HG02885 (cell line): Measurements from ENCODE around the gene EEFSEC.

ENCODE experiments used
- ATAC-seq: cut with Tn5 transposase; IDR thresholded peaks from one replicate; pipeline ENCODE4 v1.9.1; 2021; ENCODE audit warnings: mild to moderate bottlenecking; ENCODE audit not compliant: unreplicated experiment, poor library complexity

EEFSEC gene

GRCh38 chr3:128239304-128239703 lies 86.0 kb downstream of the EEFSEC start:
- ATAC-seq: no peak

GRCh38 chr3:128240232-128240631 lies 87.0 kb downstream of the EEFSEC start:
- no peak for ATAC-seq

GRCh38 chr3:128241741-128242140 lies 88.5 kb downstream of the EEFSEC start:
- ATAC-seq: no peak

GRCh38 chr3:128242818-128243601 lies 89.7 kb downstream of the EEFSEC start:
- ATAC-seq: no peak

GRCh38 chr3:128243602-128244504 lies 90.6 kb downstream of the EEFSEC start:
- ATAC-seq: no peak

- no peak for ATAC-seq
Measured at GRCh38 chr3:128245460-128245859, 92.2 kb downstream of the EEFSEC start.

GRCh38 chr3:128247666-128248409 lies 94.6 kb downstream of the EEFSEC start:
- ATAC-seq: no peak

- no peak for ATAC-seq
Measured at GRCh38 chr3:128252083-128252482, 98.8 kb downstream of the EEFSEC start.

GRCh38 chr3:128253150-128253549 lies 99.9 kb downstream of the EEFSEC start:
- ATAC-seq: no peak

- ATAC-seq: no peak
Measured at GRCh38 chr3:128254066-128254590, 100.8 kb downstream of the EEFSEC start.

- ATAC-seq: no peak
Measured at GRCh38 chr3:128254967-128255366, 101.7 kb downstream of the EEFSEC start.

- ATAC-seq: no peak
Measured at GRCh38 chr3:128256131-128256530, 102.8 kb downstream of the EEFSEC start.

GRCh38 chr3:128257632-128258031 lies 104.4 kb downstream of the EEFSEC start:
- ATAC-seq: no peak

GRCh38 chr3:128260275-128260674 lies 107.0 kb downstream of the EEFSEC start:
- ATAC-seq: no peak

- no peak for ATAC-seq
Measured at GRCh38 chr3:128262457-128262856, 109.2 kb downstream of the EEFSEC start.

GRCh38 chr3:128263118-128263517 lies 109.8 kb downstream of the EEFSEC start:
- no peak for ATAC-seq

GRCh38 chr3:128263946-128264345 lies 110.7 kb downstream of the EEFSEC start:
- no peak for ATAC-seq

GRCh38 chr3:128266453-128266852 lies 113.2 kb downstream of the EEFSEC start:
- ATAC-seq: no peak

GRCh38 chr3:128267541-128267940 lies 114.3 kb downstream of the EEFSEC start:
- no peak for ATAC-seq

GRCh38 chr3:128269006-128269775 lies 115.9 kb downstream of the EEFSEC start:
- ATAC-seq: no peak
